Adipose tissue (tissue), 3 donors: Measurements from ENCODE around the gene LTV1. TPM values are rescaled to one million over a fixed set of nuclear protein-coding genes. Genes with fewer than 3 reads are reported as not detected.

Experiments
- polyA plus RNA-seq, 3 donors: library from polyadenylated mRNA; stranded (reverse); fragments of 200-250 nt; gene quantifications; one replicate each; pipeline ENCODE4 v1.2.3, GENCODE V29; 2013
- donor health status: healthy with polysubstance abuse.
- donor health status: Bipolar disorder and iron deficiency.
- donor health status: healthy.

The LTV1 gene
- polyA plus RNA-seq, 3 donors = 11.9 to 32.0 (median 22.0) TPM

Other genes with a start within 250 kb of the LTV1 start
- gene PHACTR2, start 165.4 kb upstream of the LTV1 start, polyA plus RNA-seq = 10 to 100 TPM in 1 of 3 donors, 1 to 10 TPM in 2; 1.6 to 11.6 (median 9.0) TPM
- under 1 TPM in 1 of 3 donors, not detected in 2; 0.07 TPM for gene ZC2HC1B, start 21.1 kb downstream of the LTV1 start, polyA plus RNA-seq
- gene PLAGL1, start 164.9 kb downstream of the LTV1 start, polyA plus RNA-seq = 10 to 100 TPM; 11.2 to 23.1 (median 17.6) TPM